Activated CD4-positive, alpha-beta T cell treated with anti-CD3 and anti-CD28 coated beads, Interleukin-2, amount 50 U/mL, for 4 hours (primary cell): Measurements from ENCODE around the gene LRRC59.

Experiments used
- DNase-seq, 2 experiments: peaks; one replicate each; pipeline ENCODE4 v3.0.0-alpha.2; 2020

LRRC59 gene

DNA sequence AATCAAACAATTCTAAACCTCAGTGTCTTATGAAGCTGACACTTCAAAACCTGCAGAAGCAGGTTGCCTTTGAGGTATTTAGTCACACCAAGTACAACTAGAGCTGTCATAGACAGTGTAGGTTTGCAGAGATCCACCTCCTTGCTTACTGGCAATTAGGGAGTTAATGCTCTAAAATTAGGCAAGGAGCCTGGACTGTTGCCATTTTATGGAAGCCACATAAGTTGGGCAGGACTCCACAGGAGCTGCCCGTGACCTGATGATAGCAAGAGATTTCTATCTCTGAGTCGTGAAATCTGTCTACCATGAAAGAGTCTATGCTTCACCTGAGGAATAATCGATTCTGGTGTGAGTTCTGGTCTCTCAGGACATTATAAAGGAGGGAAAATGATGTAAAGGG lies 15.4 kb downstream of the LRRC59 start:
- no peak for DNase-seq

DNA sequence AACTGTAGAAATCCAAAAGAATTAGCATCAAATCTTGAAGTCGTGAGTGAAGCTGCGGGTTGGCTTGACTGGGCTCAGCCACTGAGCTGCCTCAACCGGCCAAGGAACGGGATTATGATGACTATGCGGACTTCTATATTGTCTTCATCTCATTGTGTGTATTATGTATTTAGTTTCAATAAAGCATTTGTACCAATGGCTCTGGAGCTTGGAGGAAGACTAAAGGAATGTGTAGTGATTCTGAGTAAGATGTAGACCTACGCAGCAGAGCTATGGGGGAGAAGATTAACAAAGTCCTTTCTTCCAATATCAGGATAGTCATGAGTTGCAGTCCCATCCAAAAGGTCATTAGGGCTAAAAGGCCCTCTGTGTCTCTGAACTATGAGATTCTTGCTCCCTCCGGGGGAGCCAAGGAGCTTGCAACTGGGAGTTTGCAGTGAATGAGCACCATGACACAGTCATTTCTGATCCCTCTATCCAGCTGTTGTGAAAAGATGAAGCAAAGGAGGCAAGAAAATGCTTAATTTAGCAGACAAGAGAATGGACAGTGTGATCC lies 16.0 kb downstream of the LRRC59 start:
- no peak for DNase-seq

DNA sequence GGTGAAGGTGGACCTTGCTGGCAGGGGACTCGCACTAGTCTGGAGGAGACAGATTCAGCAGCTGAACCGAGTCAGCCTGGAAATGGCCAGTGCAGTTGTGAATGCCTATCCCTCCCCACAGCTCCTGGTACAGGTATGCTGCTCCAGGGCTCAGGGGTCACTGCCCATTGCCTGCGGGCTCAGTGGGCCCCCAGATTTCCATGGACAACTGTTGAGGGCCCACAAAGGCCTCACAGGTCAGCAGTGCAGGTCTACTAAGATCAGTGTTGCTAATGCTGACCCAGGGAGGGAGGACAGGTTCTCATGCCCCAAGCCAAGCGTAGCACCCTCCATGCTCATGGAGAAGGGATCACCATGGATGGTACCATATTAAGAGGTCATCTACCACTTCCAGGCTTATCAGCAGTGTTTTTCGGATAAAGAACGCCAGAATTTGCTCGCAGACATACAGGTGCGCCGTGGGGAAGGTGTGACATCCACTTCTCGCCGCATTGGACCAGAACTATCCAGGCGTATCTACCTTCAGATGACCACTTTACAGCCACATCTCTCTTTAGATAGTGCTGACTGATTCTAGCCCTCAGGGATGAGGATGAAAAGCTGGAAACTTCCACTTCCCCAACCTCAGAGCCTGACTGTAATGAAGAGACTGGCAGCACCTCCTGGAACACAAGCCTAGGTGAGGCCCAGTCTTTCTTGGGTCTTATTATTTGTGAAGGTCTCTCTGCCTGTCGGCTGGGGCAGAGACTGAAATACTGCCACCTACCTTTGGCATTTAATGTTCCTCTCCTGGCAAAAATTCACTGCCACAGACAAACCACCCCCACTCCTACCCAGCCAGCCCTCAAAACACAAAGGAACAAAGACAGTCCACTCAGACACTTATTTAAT lies 16.7 kb downstream of the LRRC59 start:
- no peak for DNase-seq

DNA sequence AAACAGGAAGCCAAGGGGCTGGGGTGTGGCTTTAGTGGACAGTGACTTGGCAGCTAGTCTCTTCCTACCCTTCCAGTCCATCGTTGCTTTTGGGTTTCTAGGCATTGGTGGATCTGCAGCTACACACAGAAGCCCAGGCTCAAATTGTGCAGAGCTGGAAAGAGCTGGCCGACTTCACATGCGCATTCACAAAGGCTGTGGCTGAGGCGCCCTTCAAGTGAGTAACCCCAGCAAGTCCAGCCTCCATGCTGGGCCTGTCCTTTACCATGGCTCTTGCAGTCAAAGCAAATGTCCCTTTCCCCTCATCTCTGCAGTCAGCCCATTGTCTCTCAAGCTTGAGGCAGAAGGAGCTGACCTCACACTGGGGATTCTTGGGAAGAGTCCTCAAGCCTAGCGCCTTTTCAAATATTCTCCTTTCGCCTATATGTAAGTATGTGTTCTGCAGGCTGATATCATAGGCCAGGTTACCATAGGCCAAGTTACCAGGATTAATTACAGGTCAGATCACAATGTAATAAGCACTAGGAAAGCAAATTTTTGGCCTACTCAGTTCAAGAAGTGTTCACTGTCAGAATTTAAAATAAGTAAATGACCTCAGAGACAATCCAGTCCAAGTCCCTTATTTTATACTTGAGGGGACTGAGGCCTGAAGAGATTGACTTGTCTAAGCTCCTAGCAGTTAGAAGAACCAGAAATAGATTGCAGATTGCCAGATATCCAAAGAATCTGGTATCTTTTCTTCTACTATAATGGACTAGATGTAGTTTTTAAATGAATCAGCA lies 17.8 kb downstream of the LRRC59 start:
- no peak for DNase-seq

DNA sequence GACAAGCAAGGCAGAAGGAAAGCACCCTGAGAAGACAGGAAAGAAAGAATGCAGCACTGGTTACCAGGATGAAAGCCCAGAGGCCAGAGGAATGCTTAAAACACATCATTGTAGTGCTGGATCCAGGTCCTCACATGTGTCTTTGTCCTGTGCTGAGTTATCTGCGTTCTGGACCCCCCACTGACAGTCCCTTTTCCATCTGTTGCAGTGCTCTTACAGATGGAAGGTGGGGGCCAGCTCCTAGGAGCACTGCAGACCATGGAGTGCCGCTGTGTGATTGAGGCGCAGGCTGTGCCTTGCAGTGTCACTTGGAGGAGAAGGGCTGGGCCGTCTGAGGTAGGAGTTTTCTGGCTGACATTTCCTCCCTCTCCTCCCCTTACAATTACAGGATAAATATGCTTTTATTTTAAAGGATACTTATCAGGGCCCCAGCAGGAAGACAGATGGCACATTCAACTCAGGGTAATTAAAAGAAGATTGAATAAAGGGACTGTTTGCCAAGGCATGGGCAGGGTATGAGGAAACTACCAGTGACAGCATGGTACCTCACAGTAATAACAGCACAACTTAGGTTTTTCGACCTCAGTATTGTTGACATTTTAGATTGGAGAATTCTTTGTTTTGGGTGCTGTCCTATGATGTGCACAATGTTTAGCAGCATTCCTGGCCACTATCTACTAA lies 21.3 kb downstream of the LRRC59 start:
- DNase-seq, result no peak

DNA sequence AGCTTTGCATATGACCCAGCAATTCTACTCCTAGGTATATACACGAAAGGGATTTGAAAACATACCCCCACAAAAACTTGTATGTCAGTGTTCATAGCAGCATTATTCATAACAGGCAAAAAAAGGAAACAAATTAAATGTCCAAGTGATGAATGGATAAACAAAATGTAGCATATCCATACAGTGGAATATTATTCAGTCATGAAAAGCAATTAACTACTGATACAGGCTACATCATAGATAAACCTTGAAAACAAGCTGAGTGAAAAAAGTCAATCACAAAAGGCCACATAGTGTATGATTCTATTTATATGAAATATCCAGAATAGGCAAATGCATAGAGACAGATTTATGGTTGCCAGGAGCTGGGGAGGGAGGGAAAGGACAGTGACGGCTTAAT lies 23.6 kb downstream of the LRRC59 start:
- no peak for DNase-seq

DNA sequence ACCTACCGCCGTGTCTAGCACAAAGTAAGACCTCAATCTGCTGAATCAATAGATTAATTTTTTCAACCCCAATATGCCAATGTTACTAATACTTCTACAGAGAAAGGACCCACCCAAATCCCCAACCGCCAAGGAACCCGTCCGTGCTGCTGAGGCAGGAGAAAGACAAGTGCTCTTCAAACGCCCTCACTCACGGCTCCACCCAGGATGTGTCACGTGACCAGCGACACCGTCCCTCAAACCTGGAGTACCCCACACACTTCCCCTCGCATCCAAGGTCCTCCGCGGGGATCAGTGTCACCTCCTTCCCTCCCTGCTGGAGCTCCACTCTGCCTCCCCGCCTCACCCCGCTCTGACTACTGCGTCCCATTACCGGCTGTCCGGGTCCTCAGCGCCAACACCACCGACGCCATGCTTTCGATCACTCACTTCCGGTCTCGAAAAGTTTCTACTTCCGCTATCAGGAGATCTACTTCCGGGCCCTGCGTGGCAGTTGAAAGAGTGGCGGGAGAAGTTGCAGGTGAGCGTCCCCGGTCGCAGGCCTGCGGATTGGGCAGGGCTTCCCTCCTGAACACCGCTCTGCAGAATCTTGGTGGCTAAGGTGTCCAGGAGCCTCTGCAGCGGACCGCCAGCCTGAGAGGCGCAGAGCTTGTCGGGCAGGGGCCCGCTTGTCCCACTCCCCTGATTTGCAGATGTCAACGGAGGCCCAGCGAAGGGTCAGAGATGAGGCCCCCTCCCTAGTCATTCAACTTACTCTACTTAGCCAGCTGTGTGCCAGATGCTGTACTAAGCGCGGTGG lies 24.4 kb downstream of the LRRC59 start, which contains the start of the genes EME1 and MRPL27:
EME1 (plus strand) TSS at position 472 of the 799 bp plus-strand sequence. CDS start 1,980 bp downstream, outside the sequence.
MRPL27 (minus strand) TSS at position 427 of the 799 bp plus-strand sequence; CDS start at position 413, 14 bp downstream.
- DNase-seq, result peak; percentile 81

DNA sequence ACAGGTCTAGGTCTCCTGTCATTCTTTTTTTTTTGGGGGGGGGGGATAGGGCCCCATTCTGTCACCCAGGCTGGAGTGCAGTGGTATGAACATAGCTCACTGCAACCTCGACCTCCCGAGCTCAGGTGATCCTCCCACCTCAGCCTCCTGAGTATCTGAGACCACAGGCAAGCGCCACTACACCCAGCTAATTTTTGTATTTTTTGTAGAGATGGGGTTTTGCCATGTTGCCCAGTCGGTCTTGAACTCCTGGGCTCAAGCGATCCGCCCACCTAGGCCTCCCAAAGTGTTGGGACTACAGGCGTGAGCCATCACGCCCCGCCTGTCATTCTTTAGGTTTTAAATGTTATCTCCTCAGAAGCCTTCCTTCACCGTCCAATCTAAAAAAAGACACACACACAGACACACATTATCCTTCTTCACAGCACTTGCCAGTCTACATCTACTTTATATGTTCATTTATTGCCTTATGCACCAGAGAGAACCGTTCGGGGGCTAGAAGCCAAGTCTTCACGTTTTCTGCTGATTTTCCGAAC lies 25.0 kb downstream of the LRRC59 start:
- DNase-seq, result no peak

DNA sequence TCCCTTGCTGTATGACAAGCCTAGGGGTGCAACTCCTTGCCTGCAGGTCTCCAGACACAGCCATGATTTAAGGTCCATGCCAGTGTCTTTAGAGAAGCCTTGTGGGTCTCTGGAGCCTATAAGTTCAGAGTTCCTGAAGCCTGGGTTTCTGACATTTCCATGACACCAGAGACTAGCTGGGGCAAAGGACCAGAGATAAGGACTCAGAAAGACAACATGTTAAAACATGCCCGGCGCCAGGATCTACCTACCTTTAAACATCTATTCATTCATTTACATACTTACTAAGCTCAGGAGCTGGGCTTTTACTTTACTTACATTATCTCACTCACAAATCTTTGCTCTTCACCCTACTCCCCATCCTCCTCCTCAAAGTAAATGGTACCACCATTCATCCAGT lies 25.8 kb downstream of the LRRC59 start:
- DNase-seq, result no peak

DNA sequence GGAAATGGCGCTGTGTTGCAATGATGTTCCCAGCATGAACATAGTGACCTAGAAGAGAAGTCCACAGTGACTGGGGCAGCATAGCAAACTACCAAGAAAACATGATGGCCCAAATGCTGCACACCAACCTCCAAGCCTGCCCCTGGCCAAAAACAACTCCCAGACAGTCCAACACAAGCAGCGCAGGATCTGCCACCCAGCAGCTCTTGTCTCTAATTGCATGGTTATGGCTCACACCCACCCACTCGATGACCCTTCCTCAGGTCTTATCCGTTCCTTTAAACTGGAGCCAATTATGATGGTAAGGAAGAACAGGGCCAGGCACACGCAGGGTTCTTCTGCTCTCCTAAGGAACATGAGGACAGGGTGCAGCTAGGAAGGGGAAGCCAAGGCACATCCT lies 27.3 kb downstream of the LRRC59 start:
- no peak for DNase-seq

DNA sequence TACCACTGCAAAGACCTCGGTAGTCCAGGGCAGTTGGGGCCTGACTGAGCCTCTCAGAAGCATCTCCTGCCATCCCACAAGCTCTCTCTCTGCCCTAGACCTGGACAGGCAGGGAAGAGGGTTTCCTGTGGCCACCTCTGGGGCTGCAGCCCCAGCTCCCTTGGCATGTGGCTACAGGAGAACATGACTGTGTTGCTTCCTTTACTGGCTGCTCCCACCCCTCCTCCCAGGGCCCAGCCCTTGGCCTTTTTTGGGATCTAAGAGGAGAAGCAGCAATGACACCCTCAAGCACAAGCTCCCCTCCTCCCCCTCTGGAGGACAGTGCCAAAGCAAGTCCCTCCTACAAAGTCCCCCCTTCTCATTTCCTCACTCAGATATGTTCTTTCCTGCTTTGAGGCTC lies 29.9 kb downstream of the LRRC59 start:
- no peak for DNase-seq

DNA sequence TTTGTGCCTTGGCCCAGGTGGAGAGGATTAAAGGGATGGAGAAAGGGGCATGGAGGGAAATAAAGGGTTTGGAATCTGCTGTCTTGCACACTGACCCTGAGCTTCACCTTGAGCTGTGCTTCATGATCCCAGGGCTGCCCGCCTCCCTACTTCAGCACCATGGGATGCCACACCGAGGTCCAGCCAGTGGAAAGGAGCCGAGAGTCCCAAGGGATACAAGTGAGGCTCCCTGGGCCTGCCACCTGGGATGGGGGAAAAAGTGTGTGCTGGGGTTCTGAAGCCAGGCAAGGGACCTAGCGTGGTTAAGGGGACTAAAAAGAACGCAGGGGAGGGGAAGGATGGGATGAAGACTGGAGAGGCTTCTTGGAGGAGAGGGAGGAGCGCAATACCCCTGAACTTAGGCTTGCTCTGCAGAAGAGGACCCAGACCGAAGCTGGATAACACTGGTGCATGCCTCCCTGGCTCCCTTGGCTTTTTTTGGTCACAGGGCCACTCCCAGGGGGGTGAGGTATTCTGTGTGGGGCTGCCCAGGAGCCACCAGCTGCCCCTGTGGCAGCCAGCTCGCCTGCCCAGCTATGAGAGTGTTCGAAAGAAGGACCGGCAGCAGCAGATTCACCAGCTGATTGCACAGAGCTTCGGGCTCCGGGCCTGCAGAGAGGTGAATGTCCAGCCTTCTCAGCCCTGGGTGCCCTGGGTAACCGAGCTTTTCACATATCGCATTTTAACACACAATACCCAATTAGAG lies 31.5 kb downstream of the LRRC59 start:
- no peak for DNase-seq

DNA sequence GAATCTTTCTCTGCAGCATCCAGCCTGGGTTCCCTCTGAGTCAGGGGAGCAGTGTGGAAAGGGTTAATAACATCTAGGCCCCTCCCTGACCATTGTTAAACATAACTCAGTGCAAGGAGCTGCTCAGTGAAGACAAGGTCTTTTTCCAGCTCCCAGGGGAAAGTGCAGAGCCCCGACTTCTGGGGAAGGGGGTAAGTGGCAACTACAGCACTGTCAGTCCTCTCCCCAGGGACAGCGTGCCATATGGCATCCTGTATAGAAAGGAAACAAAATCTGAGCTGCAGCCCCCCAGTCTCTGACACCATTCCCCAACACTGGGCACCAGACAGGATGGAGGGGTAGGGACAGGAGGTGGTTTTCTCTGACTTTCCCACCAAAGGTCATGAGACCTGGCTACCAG lies 32.2 kb downstream of the LRRC59 start:
- no peak for DNase-seq

DNA sequence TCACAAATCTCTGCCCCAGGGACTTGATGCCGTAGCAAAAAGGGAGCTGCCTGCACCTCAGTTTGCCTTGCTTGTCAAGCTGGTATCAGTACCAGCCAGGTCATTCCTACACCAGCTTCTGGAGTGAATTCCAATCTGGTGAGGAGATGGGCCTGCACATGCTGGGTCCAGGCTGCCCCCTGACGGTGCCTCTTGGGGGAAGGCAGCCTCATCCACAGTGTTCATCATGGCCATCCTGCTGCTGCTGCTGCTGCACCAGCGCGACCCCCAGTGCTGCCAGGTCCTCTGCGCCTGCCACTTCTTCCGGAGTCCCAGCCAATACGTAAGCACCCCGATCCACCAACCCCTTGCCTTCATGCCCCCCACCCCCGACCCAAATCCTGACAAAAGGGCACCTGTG lies 32.6 kb downstream of the LRRC59 start:
- no peak for DNase-seq

DNA sequence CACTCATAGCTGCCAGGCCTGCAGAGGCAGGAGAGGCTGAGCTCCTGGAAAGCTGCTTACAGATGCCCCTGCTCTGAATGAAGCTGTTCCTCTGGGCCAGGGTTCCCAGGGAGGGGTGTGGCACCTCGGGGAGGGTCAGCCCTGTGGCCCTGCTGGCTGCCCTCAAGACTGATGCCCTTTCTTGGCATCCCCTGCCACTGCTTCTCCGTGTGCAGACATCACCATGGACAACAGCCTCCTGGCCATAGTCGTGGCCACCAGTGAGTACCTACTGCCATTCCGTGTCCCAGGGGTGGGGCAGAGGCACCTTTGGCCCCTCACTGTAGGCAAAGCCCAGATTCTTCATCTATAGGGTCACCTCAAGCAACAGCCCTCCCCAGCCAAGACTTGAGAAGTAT lies 33.3 kb downstream of the LRRC59 start:
- no peak for DNase-seq

DNA sequence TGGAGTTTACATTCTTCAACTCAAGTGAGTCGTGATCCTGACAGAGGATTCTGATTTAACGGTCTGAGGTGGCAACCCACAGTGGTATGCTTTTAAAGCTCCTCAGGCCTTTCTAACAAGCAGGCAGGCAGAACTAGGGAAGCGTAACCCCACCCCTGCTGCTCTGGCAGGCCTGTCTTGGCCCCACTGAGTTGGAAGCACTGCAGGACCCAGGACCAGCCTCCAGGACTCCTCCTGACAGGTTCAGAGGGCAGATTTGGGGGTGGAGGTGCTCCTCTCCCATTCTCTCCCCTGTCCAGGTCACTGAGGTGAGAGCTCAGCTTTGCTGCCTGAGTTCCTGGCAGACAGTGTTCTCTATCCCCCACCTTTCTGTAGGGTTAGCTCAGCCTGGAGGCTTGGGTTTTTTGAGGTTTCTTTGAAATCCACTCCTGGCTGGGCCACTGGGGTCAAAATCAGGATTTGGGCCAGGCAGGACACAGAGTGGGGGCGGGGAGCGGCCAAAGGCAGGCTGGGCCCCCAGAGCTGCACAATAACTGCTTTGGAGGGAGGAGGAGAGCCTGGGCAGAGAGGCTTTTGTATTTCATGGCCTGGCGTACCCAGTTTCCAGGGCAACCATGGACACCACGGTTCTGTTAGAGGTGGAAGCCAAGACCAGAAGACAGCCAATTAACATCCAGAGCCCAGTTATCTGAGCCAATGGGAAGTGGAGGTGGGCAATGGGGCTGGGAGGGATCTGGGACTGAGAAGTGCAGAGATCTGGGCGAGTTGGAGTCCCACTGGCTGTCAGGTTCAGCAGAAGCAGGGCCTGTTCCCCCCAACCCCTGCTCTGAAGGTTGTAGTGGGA lies 33.9 kb downstream of the LRRC59 start:
- DNase-seq, result no peak

DNA sequence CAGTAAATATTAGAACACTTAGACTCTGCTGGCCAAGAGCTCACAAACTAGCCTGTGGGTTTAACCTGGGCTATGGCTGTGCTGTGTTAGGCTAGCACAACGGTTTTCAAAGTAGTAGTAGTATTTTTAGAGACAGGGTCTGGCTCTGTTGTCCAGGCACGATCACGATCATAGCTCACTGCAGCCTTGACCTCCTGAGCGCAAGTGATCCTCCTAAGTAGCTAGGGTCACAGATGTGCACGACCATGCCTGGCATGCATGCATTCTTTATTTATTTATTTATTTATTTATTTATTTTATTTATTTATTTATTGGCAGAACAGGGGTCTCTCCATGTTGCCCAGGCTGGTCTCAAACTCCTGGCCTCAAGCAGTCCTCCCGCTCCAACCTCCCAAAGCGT lies 34.7 kb downstream of the LRRC59 start:
- DNase-seq, result no peak

DNA sequence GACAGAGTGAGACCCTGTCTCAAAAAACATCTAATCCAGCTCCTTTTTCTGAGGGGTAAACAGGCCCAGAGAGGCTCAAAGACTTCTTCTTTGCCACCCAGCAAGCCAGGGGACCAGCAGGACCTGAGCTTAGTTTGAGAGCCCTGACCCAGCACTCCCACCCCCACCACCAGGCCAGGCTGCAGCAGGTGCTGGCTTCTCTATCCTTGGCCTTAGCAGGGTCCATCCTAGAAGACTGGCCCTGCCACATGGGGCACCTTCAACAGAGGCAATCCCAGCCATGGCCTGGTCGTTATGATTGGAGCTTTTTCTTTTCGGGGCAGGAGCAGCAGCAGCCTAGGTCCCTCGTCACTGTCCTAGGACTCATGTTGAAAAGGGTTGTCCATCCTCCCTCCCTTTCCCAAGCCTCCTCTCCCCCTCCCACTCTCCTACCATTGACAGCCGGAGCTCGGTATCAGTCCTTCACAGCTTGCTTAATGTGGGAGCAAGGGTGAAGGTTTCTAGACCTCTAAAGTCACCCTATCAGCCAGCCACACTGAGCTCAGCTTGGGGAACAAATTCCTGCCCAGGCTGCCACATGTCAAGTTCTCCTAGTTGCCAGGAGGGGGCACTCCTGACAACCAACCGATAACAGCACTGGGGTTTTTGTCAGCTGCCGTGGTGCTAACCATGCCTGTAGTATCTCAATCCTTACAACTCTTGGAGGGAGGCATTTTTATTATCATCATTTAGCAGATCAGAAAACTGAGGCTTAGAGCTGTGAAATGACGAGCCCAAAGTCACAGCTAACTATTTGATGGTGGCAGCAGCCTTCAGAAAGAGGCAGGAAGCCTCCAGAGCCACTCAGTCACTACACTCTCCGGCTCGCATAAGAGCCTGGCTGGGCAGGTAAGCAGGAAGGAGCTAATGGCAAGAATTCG lies 35.5 kb downstream of the LRRC59 start:
- peak; percentile 48 to 51 for DNase-seq
